Adipose tissue (tissue), 3 donors: Measurements from ENCODE around the gene CRTC1. TPM values are rescaled to one million over a fixed set of nuclear protein-coding genes. Genes with fewer than 3 reads are reported as not detected.
"Not testable (repeated sequence)": the region's sequence is repeated elsewhere in the genome, so short reads cannot be mapped to it uniquely, and the experiment has no call there.

Source experiments
- H3K27ac ChIP-seq: one replicate; pipeline ENCODE4 v1.5.1; 2013; ENCODE audit warnings: low read depth, low read length
- WGBS, 3 donors: extraction: QIAGEN DNeasy Blood & Tissue Kit; methylation state at CpG; one replicate each; pipeline ENCODE4 v1.1.7; 2013; 5-methylcytosine and 5-hydroxymethylcytosine counted together
- polyA plus RNA-seq, 3 donors: library from polyadenylated mRNA; stranded (reverse); fragments of 200-250 nt; gene quantifications; one replicate each; pipeline ENCODE4 v1.2.3, GENCODE V29; 2013
- donor health status: healthy with polysubstance abuse.
- donor health status: Bipolar disorder and iron deficiency.
- donor health status: healthy.

CRTC1 gene
- polyA plus RNA-seq, 3 donors = 5.3 to 8.3 (median 5.4) TPM

- no peak overlapping the region for H3K27ac ChIP-seq
- WGBS, 3 donors = 91 to 95% (median 94%) methylated on average over 19 to 22 of the region's 22 CpGs
Observed at GRCh38 chr19:18665771-18666202, 17.7 kb upstream of the CRTC1 start.

DNA sequence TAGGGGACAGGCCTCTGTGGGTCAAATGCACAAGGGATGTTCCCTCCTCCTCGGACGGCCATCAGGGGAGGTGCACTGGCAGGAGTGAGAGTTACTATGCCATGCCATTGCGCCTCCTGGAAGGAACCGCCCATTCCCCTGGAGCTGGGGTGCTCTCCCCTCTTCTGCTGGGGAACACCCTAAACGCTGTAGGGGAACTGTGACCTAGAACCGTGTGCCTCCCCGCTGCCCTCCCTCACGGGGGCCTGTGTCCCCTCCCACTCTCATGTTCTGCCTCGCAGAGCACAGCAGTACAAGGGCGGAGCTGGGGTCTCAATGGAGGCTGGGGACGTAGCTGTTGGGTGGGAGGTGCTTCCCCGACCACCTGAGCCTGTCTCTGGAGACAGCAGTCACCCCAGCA, 17.2 kb upstream of the CRTC1 start:
- H3K27ac ChIP-seq = no peak overlapping the region
- 79 to 87% (median 81%) methylated on average over 11 to 12 of the region's 12 CpGs for WGBS, 3 donors

DNA sequence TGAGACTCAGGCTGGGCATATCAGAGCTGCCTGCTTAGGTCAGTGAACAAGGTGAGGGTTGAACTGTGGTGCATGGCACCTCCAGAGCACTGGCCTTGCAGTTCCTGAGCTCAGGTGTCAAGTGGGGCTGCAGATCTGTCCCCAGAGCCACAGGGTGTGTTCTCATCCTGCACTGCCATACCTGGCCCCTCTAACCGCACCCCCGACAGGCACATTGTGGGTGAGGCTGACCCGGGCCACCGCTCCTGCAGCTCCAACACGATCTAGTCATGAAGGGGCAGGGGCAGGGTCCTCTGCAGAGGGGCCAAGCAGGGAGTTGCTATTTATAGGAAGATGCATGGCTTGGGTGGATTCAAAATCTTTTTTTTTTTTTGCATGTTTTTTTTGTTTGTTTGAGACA, 16.7 kb upstream of the CRTC1 start:
- WGBS, 3 donors = 88 to 92% (median 90%) methylated on average over 5 of the region's 5 CpGs
- H3K27ac ChIP-seq = no peak overlapping the region

- WGBS, 3 donors = 96 to 97% (median 97%) methylated on average over 49 to 55 of the region's 55 CpGs
- no peak overlapping the region for H3K27ac ChIP-seq
Observed at GRCh38 chr19:18667531-18668251, 15.8 kb upstream of the CRTC1 start.

DNA sequence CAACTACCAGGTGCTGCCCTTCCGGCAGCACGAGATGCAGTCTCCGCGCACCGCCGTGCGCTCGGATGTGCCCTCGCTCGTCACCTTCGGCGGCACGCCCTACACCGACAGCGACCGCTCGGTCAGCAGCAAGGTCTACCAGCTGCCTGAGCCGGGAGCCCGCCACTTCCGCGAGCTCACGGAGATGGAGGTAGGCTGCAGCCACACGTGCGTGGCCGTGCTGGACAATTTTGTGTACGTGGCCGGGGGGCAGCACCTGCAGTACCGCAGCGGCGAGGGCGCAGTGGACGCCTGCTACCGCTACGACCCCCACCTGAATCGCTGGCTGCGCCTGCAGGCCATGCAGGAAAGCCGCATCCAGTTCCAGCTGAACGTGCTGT, 15.2 kb upstream of the CRTC1 start:
- H3K27ac ChIP-seq = no peak overlapping the region
- WGBS, 3 donors = 96 to 98% (median 97%) methylated on average over 37 to 38 of the region's 38 CpGs

DNA sequence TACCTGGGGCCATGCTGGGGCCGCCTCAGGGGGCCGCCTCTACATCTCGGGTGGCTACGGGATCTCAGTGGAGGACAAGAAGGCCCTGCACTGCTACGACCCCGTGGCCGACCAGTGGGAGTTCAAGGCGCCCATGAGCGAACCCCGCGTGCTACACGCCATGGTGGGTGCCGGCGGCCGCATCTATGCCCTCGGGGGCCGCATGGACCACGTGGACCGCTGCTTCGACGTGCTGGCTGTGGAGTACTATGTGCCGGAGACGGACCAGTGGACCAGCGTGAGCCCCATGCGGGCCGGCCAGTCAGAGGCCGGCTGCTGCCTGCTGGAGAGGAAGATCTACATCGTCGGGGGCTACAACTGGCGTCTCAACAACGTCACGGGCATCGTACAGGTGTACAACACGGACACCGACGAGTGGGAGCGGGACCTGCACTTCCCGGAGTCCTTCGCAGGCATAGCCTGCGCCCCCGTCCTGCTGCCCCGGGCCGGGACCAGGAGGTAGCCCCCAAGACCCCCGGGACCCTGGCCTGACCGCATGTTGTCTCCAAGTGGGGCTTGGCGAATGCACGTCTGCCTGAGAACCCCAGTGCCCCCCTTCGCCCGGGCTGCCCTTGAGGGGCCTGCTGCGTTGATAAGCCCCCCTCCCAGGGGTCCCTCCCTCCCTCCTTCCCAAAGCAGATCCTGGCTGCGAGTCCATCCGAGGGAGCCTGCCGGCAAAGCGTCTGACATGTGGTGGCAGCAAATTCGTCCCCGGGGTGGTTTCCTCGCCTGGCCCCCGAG, 14.5 kb upstream of the CRTC1 start:
- no peak overlapping the region for H3K27ac ChIP-seq
- WGBS, 3 donors = 96 to 97% (median 96%) methylated on average over 58 of the region's 58 CpGs

- H3K27ac ChIP-seq = no peak overlapping the region
- 85 to 92% (median 92%) methylated on average over 12 of the region's 12 CpGs for WGBS, 3 donors
Observed at GRCh38 chr19:18669524-18669817, 14.0 kb upstream of the CRTC1 start.

GRCh38 chr19:18669883-18670282, 13.6 kb upstream of the CRTC1 start:
- 83 to 93% (median 90%) methylated on average over 11 of the region's 11 CpGs for WGBS, 3 donors
- no peak overlapping the region for H3K27ac ChIP-seq

GRCh38 chr19:18670312-18670711, 13.2 kb upstream of the CRTC1 start:
- H3K27ac ChIP-seq = no peak overlapping the region
- 83 to 88% (median 88%) methylated on average over 13 of the region's 13 CpGs for whole genome bisulfite sequencing, 3 donors

DNA sequence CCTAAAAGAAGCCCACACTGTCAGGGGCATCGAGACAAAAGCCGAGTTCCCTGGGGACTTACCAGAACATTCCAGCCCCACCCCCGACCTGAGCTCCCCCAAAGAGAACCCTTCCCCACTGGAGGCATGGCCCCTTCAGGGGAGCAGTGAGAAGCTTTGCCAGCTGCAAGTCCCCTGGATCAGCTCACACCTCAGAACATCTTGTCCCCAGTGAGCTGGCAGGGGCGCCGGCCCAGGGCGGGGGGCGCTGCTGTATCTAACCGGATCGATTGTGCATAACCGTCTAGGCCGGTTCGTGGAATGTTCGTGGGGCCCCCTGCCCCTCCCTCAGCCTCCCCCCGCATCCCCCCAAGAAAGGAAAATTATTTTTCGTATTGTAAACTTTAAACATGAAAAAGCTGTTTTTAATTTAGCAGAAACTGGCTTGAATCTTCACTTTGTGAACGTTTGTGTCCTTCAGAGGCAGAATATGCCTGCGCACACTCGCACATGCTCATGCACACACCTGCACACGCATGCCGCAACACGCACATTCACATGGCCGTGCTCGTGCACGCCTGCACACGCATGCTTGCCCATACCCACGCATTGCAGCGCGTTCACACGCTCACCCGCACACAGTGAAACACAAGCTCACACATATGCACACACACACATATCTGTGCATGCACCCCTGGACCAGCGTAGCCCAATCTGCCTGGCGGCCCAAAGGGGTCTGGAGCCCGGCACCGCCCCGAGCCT, 12.0 kb upstream of the CRTC1 start:
- no peak overlapping the region for H3K27ac ChIP-seq
- 86 to 92% (median 90%) methylated on average over 33 to 35 of the region's 35 CpGs for WGBS, 3 donors

GRCh38 chr19:18672044-18672451, 11.4 kb upstream of the CRTC1 start:
- no peak overlapping the region for H3K27ac ChIP-seq
- WGBS, 3 donors = 74 to 87% (median 78%) methylated on average over 24 of the region's 24 CpGs

- WGBS, 3 donors = 52 to 65% (median 63%) methylated on average over 13 of the region's 13 CpGs
- H3K27ac ChIP-seq = no peak overlapping the region
Observed at GRCh38 chr19:18672606-18673337, 10.7 kb upstream of the CRTC1 start.

GRCh38 chr19:18674616-18675015, 8.9 kb upstream of the CRTC1 start:
- no peak overlapping the region for H3K27ac ChIP-seq
- WGBS, 3 donors = 72 to 85% (median 82%) methylated on average over 11 of the region's 11 CpGs

DNA sequence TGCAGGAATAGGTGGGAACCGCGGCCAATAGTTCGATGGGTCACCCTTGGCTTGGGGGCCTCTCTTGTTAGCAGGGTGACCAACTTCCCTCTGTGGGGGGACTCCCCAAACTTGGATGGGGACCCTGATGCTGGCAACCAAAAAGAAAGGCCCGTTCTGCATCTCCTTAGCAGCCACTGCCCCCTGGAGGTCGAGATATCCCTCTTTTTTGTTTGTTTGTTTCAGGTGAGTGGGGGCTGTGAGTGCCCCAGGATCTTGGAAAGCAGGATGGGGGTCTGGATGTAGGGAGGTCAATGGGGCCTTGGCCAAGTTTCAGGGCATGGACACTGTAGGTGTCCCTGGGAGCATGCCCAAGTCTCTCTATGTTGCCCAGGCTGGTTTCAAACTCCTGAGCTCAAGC, 7.7 kb upstream of the CRTC1 start:
- 48 to 59% (median 51%) methylated on average over 5 of the region's 5 CpGs for WGBS, 3 donors
- no peak overlapping the region for H3K27ac ChIP-seq

GRCh38 chr19:18676692-18677091, 6.8 kb upstream of the CRTC1 start:
- 79 to 95% (median 83%) methylated on average over 7 of the region's 7 CpGs for WGBS, 3 donors
- no peak overlapping the region for H3K27ac ChIP-seq

DNA sequence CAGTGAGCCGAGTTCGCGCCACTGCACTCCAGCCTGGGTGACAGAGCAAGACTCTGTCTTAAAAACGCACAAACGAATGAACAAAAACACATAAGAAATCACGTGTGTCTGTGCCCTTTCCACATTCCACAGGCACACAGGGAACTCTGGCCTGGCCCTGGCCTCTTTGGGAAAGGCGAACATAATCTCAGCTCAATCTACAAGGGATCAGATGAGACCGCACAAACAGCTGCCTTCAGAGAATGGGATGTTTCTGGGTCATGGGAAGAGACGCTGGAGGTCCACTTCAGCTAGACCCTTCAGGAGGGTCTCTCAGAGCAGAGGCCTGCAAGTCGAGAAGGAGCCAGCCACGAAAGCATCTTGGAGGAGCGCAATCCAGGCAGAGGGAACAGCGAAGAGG, 6.3 kb upstream of the CRTC1 start:
- no peak overlapping the region for H3K27ac ChIP-seq
- WGBS, 3 donors = 76 to 87% (median 80%) methylated on average over 13 of the region's 13 CpGs

- 97 to 100% (median 100%) methylated on average over 1 of the region's 1 CpG for WGBS, 3 donors
- not testable (repeated sequence) for H3K27ac ChIP-seq
Observed at GRCh38 chr19:18680148-18680547, 3.3 kb upstream of the CRTC1 start.

GRCh38 chr19:18682807-18683108, 722 bp upstream of the CRTC1 start:
- WGBS, 3 donors = 35 to 53% (median 37%) methylated on average over 8 of the region's 8 CpGs
- H3K27ac ChIP-seq = no peak overlapping the region
